Heart left ventricle (tissue), 13 donors: ENCODE data around the gene OXA1L.

Experiments
- CTCF ChIP-seq, 12 donors: fragments of 200-600 bp; sonication (generic) in 4 of 12; IDR thresholded peaks; one replicate each; pipeline versions ENCODE4 v1.5.0 to v1.8.0; 2018 to 2022; ENCODE audit warnings: antibody characterized with exemption in 12 of 12, mild to moderate bottlenecking in 5 of 12
- POLR2A ChIP-seq, 2 donors: fragments of 450-650 bp; IDR thresholded peaks; one replicate each; pipeline ENCODE4 v1.6.1; 2017; ENCODE audit warnings: antibody characterized with exemption in 2 of 2, mild to moderate bottlenecking in 2 of 2, moderate library complexity in 2 of 2
- donor health status: ischemic (EF 13 %, LVEDD 7.1; RV severe dilation, severe dysfunction).
- donor health status: DM: no; HTN: yes; CAD: no.
- donor health status: DM: no; HTN: no; CAD: no.
- donor health status: ischemic (EF 25% LVEDD 6.9; RV normal size, moderate dysfunction).
- donor health status: ischemic (EF 25% LVEDD 5.7; RV mildly dilated, moderate dysfunction).
- donor health status: ischemic (EF 35%, LVEDD 5.7; RV mildly dilated, moderate dysfunction).
- donor health status: nonischemic (EF 11% LVEDD 7.7; RV severe dilation, severe dysfunction).
- donor health status: DM: yes; HTN: yes; CAD: no.
- donor health status: PGD.
- donor health status: ischemic (EF 29% LVEDD 5.4; RV normal size, mild dysfunction).
- donor health status: nonischemic (EF 23%, LVEDD 6.1; RV moderate dilation, normal function).

GRCh38 chr14:22737052-22737451 is 29.4 kb upstream of the OXA1L start:
- TF ChIP-seq CTCF (IDR thresholded peaks at IDR 0.05) = no peak
- no peak for TF ChIP-seq POLR2A (IDR thresholded peaks at IDR 0.05)
